HG03045 (cell line): ENCODE measurements around the gene SEZ6.

Source experiments
- ATAC-seq: cut with Tn5 transposase; IDR thresholded peaks from one replicate; pipeline ENCODE4 v1.9.1; 2021; ENCODE audit warnings: mild to moderate bottlenecking, moderate library complexity; ENCODE audit not compliant: unreplicated experiment

SEZ6 gene

GRCh38 chr17:28977659-28978355, 28.0 kb downstream of the SEZ6 start:
- no peak for ATAC-seq

GRCh38 chr17:28975646-28976045, 30.2 kb downstream of the SEZ6 start:
- no peak for ATAC-seq

- ATAC-seq = no peak
Measured at GRCh38 chr17:28975031-28975430, 30.8 kb downstream of the SEZ6 start.

- no peak for ATAC-seq
Measured at GRCh38 chr17:28974451-28974850, 31.4 kb downstream of the SEZ6 start.

GRCh38 chr17:28973425-28973824, 32.4 kb downstream of the SEZ6 start:
- ATAC-seq = no peak

- ATAC-seq = no peak
Measured at GRCh38 chr17:28972437-28972836, 33.4 kb downstream of the SEZ6 start.

GRCh38 chr17:28970879-28971278, 35.0 kb downstream of the SEZ6 start:
- ATAC-seq = no peak

- ATAC-seq = no peak
Measured at GRCh38 chr17:28969706-28970393, 36.0 kb downstream of the SEZ6 start.

GRCh38 chr17:28968914-28969295, 36.9 kb downstream of the SEZ6 start:
- ATAC-seq = no peak

- ATAC-seq = no peak
Measured at GRCh38 chr17:28968231-28968913, 37.5 kb downstream of the SEZ6 start.

GRCh38 chr17:28967221-28968135, 38.4 kb downstream of the SEZ6 start:
- ATAC-seq = no peak

- no peak for ATAC-seq
Measured at GRCh38 chr17:28963841-28964240, 42.0 kb downstream of the SEZ6 start.

GRCh38 chr17:28963055-28963611, 42.7 kb downstream of the SEZ6 start:
- ATAC-seq = no peak

- ATAC-seq = no peak
Measured at GRCh38 chr17:28961391-28961790, 44.4 kb downstream of the SEZ6 start.

GRCh38 chr17:28960256-28961061, 45.4 kb downstream of the SEZ6 start:
- no peak for ATAC-seq

GRCh38 chr17:28959471-28959871, 46.4 kb downstream of the SEZ6 start:
- no peak for ATAC-seq

GRCh38 chr17:28958820-28959455, 46.9 kb downstream of the SEZ6 start:
- ATAC-seq = no peak

GRCh38 chr17:28957992-28958355, 47.9 kb downstream of the SEZ6 start:
- ATAC-seq = no peak

- ATAC-seq = no peak
Measured at GRCh38 chr17:28957277-28957991, 48.4 kb downstream of the SEZ6 start.
